BLaER1 (cell line): Measurements from ENCODE around the gene CEP112.

Experiments
- H3K27ac ChIP-seq: shearing (Covaris generic); formaldehyde crosslinking; 2 replicates; pipeline ENCODE4 v1.8.1; 2022
- H3K27me3 ChIP-seq: shearing (Covaris generic); formaldehyde crosslinking; 2 replicates; pipeline ENCODE4 v1.8.1; 2022
- H3K36me3 ChIP-seq: shearing (Covaris generic); formaldehyde crosslinking; 2 replicates; pipeline ENCODE4 v1.8.1; 2022
- H3K4me1 ChIP-seq: shearing (Covaris generic); formaldehyde crosslinking; 2 replicates; pipeline ENCODE4 v1.8.1; 2022
- H3K4me2 ChIP-seq: shearing (Covaris generic); formaldehyde crosslinking; 2 replicates; pipeline ENCODE4 v1.8.1; 2022
- H3K4me3 ChIP-seq: shearing (Covaris generic); formaldehyde crosslinking; 2 replicates; pipeline ENCODE4 v1.8.1; 2022
- H3K9ac ChIP-seq: shearing (Covaris generic); formaldehyde crosslinking; 2 replicates; pipeline ENCODE4 v1.8.1; 2022
- H3K9me3 ChIP-seq: shearing (Covaris generic); formaldehyde crosslinking; 2 replicates; pipeline ENCODE4 v1.8.1; 2022
- H4K20me1 ChIP-seq: shearing (Covaris generic); formaldehyde crosslinking; 2 replicates; pipeline ENCODE4 v1.8.1; 2022
- Cebpa-rat ChIP-seq: shearing (Covaris generic); IDR thresholded peaks from 2 replicates; pipeline ENCODE4 v1.8.1; 2022

The CEP112 gene

GRCh38 chr17:65703891-65704290 lies 488.0 kb downstream of the CEP112 start:
- H3K27me3 ChIP-seq: no peaks in the 10 kb centered on the region
- H4K20me1 ChIP-seq: no peaks in the 10 kb centered on the region
- H3K4me2 ChIP-seq: no peak overlapping the region
- TF ChIP-seq Cebpa-rat: no peak
- H3K9ac ChIP-seq: no peak overlapping the region
- H3K4me3 ChIP-seq: no peak overlapping the region
- H3K27ac ChIP-seq: no peak overlapping the region
- H3K9me3 ChIP-seq: no peaks in the 10 kb centered on the region
- H3K4me1 ChIP-seq: no peaks in the 10 kb centered on the region
- H3K36me3 ChIP-seq: no peaks in the 10 kb centered on the region

GRCh38 chr17:65699459-65699858 lies 492.5 kb downstream of the CEP112 start:
- TF ChIP-seq Cebpa-rat: no peak
- H3K9ac ChIP-seq: no peak overlapping the region

GRCh38 chr17:65698381-65699061 lies 493.4 kb downstream of the CEP112 start:
- no peak overlapping the region for H3K27ac ChIP-seq
- TF ChIP-seq Cebpa-rat: no peak
- no peaks in the 10 kb centered on the region for H3K36me3 ChIP-seq
- no peaks in the 10 kb centered on the region for H4K20me1 ChIP-seq
- H3K4me1 ChIP-seq: no peaks in the 10 kb centered on the region
- no peaks in the 10 kb centered on the region for H3K9me3 ChIP-seq
- H3K27me3 ChIP-seq: no peaks in the 10 kb centered on the region
- no peak overlapping the region for H3K9ac ChIP-seq
- no peak overlapping the region for H3K4me2 ChIP-seq
- H3K4me3 ChIP-seq: no peak overlapping the region

More at GRCh38 chr17:65699459-65699858, 492.5 kb downstream of the CEP112 start:
- H3K27me3 ChIP-seq: no peaks in the 10 kb centered on the region
- no peak overlapping the region for H3K4me3 ChIP-seq
- no peaks in the 10 kb centered on the region for H3K36me3 ChIP-seq
- no peak overlapping the region for H3K27ac ChIP-seq
- H3K4me1 ChIP-seq: no peaks in the 10 kb centered on the region
- no peaks in the 10 kb centered on the region for H4K20me1 ChIP-seq
- H3K4me2 ChIP-seq: no peak overlapping the region
- no peaks in the 10 kb centered on the region for H3K9me3 ChIP-seq

GRCh38 chr17:65697661-65698060 lies 494.3 kb downstream of the CEP112 start:
- Histone ChIP-seq H3K4me3 (no peak overlapping the region), H3K27ac (no peak overlapping the region), H3K4me1 (no peaks in the 10 kb centered on the region), H3K27me3 (no peaks in the 10 kb centered on the region), H3K9me3 (no peaks in the 10 kb centered on the region), H3K36me3 (no peaks in the 10 kb centered on the region), H3K4me2 (no peak overlapping the region), H3K9ac (no peak overlapping the region), H4K20me1 (no peaks in the 10 kb centered on the region)
- TF ChIP-seq Cebpa-rat: no peak

GRCh38 chr17:65696739-65697394 lies 495.1 kb downstream of the CEP112 start:
- H3K27me3 ChIP-seq: no peaks in the 10 kb centered on the region
- no peaks in the 10 kb centered on the region for H3K9me3 ChIP-seq
- no peaks in the 10 kb centered on the region for H3K4me1 ChIP-seq
- H3K4me3 ChIP-seq: no peak overlapping the region
- no peaks in the 10 kb centered on the region for H3K36me3 ChIP-seq
- H3K4me2 ChIP-seq: no peak overlapping the region
- no peaks in the 10 kb centered on the region for H4K20me1 ChIP-seq
- TF ChIP-seq Cebpa-rat: no peak
- no peak overlapping the region for H3K27ac ChIP-seq
- H3K9ac ChIP-seq: no peak overlapping the region

GRCh38 chr17:65694601-65695000 lies 497.3 kb downstream of the CEP112 start:
- H3K9me3 ChIP-seq: no peaks in the 10 kb centered on the region
- H3K4me3 ChIP-seq: no peak overlapping the region
- no peak overlapping the region for H3K9ac ChIP-seq
- TF ChIP-seq Cebpa-rat: no peak
- no peaks in the 10 kb centered on the region for H4K20me1 ChIP-seq
- no peaks in the 10 kb centered on the region for H3K36me3 ChIP-seq
- no peaks in the 10 kb centered on the region for H3K4me1 ChIP-seq
- H3K27ac ChIP-seq: no peak overlapping the region
- H3K27me3 ChIP-seq: no peaks in the 10 kb centered on the region
- no peak overlapping the region for H3K4me2 ChIP-seq

GRCh38 chr17:65690626-65691310 lies 501.2 kb downstream of the CEP112 start:
- Histone ChIP-seq H3K9ac (no peak overlapping the region), H3K4me1 (no peaks in the 10 kb centered on the region), H3K36me3 (no peaks in the 10 kb centered on the region; the same call in 1 of the 2 replicates), H4K20me1 (no peaks in the 10 kb centered on the region), H3K27ac (no peak overlapping the region), H3K4me3 (no peak overlapping the region), H3K9me3 (no peaks in the 10 kb centered on the region), H3K4me2 (no peak overlapping the region), H3K27me3 (no peaks in the 10 kb centered on the region)
- no peak for TF ChIP-seq Cebpa-rat

GRCh38 chr17:65688307-65688706 lies 503.6 kb downstream of the CEP112 start:
- Histone ChIP-seq H3K36me3 (no peaks in the 10 kb centered on the region; the same call in 1 of the 2 replicates), H4K20me1 (no peaks in the 10 kb centered on the region), H3K9me3 (no peaks in the 10 kb centered on the region), H3K4me1 (no peaks in the 10 kb centered on the region), H3K4me3 (no peak overlapping the region), H3K27me3 (no peaks in the 10 kb centered on the region), H3K9ac (no peak overlapping the region), H3K4me2 (no peak overlapping the region), H3K27ac (no peak overlapping the region)
- no peak for TF ChIP-seq Cebpa-rat

GRCh38 chr17:65685110-65685509 lies 506.8 kb downstream of the CEP112 start:
- Histone ChIP-seq H3K9me3 (no peaks in the 10 kb centered on the region), H3K9ac (no peak overlapping the region), H3K27ac (no peak overlapping the region), H3K36me3 (no peaks in the 10 kb centered on the region; the same call in 1 of the 2 replicates), H3K4me1 (no peaks in the 10 kb centered on the region), H4K20me1 (no peaks in the 10 kb centered on the region), H3K4me2 (no peak overlapping the region), H3K27me3 (no peaks in the 10 kb centered on the region), H3K4me3 (no peak overlapping the region)
- TF ChIP-seq Cebpa-rat: no peak

GRCh38 chr17:65684631-65685030 lies 507.3 kb downstream of the CEP112 start:
- Histone ChIP-seq H3K27me3 (no peaks in the 10 kb centered on the region), H3K4me1 (no peaks in the 10 kb centered on the region), H3K27ac (no peak overlapping the region), H4K20me1 (no peaks in the 10 kb centered on the region), H3K9ac (no peak overlapping the region), H3K9me3 (no peaks in the 10 kb centered on the region), H3K4me3 (no peak overlapping the region), H3K4me2 (no peak overlapping the region), H3K36me3 (no peaks in the 10 kb centered on the region; the same call in 1 of the 2 replicates)
- TF ChIP-seq Cebpa-rat: no peak
